MM.1S (cell line): ENCODE data around the gene DGKG.
A peak's percentile ranks its signal among the peaks of the same experiment; 100 is the strongest.

Experiments
- DNase-seq: peaks from one replicate; pipeline ENCODE4 v3.0.0-alpha.2; 2015
- H2AFZ ChIP-seq: fragments of 300-600 bp; sonication (generic); 2 replicates; pipeline ENCODE4 v1.6.0; 2016; ENCODE audit warnings: antibody characterized with exemption, low read length
- H3F3A ChIP-seq: fragments of 300-600 bp; sonication (generic); 2 replicates; pipeline ENCODE4 v1.6.1; 2016; ENCODE audit warnings: mild to moderate bottlenecking, antibody characterized with exemption, low read length, moderate library complexity, mixed read lengths; ENCODE audit not compliant: insufficient read depth
- H3K27ac ChIP-seq: fragments of 300-600 bp; sonication (generic); 2 replicates; pipeline ENCODE4 v1.5.1; 2016; ENCODE audit warnings: mild to moderate bottlenecking, low read length
- H3K27me3 ChIP-seq: fragments of 300-600 bp; sonication (generic); replicated peaks from 2 replicates; pipeline ENCODE4 v1.6.0; 2016; ENCODE audit warnings: low read length; ENCODE audit not compliant: insufficient read depth
- H3K36me3 ChIP-seq: fragments of 300-600 bp; sonication (generic); replicated peaks from 2 replicates; pipeline ENCODE4 v1.6.1; 2016; ENCODE audit warnings: mild to moderate bottlenecking, low read length, mixed read lengths; ENCODE audit not compliant: insufficient read depth
- H3K4me1 ChIP-seq: fragments of 300-600 bp; sonication (generic); 2 replicates; pipeline ENCODE4 v1.6.1; 2016; ENCODE audit warnings: low read length, mixed read lengths
- H3K4me2 ChIP-seq: fragments of 300-600 bp; sonication (generic); 2 replicates; pipeline ENCODE4 v1.6.0; 2016; ENCODE audit warnings: low read depth, low read length
- H3K4me3 ChIP-seq: fragments of 300-600 bp; sonication (generic); 2 replicates; pipeline ENCODE4 v1.5.1; 2016; ENCODE audit warnings: low read length, mixed read lengths
- H3K79me2 ChIP-seq: fragments of 300-600 bp; sonication (generic); 2 replicates; pipeline ENCODE4 v1.6.1; 2016; ENCODE audit warnings: mixed run types, low read length, mixed read lengths
- H3K9ac ChIP-seq: fragments of 300-600 bp; sonication (generic); 2 replicates; pipeline ENCODE4 v1.6.1; 2016; ENCODE audit warnings: low read length, mixed read lengths
- H3K9me2 ChIP-seq: fragments of 300-600 bp; sonication (generic); replicated peaks from 2 replicates; pipeline ENCODE4 v1.6.1; 2016; ENCODE audit warnings: mild to moderate bottlenecking, low read length, mixed read lengths; ENCODE audit not compliant: insufficient read depth
- H3K9me3 ChIP-seq: fragments of 300-600 bp; sonication (generic); replicated peaks from 2 replicates; pipeline ENCODE4 v1.6.1; 2016; ENCODE audit warnings: mild to moderate bottlenecking, low read length, mixed read lengths; ENCODE audit not compliant: insufficient read depth
- H4K20me1 ChIP-seq: fragments of 300-600 bp; sonication (generic); 2 replicates; pipeline ENCODE4 v1.6.1; 2016; ENCODE audit warnings: mild to moderate bottlenecking, low read length, moderate library complexity, mixed read lengths; ENCODE audit not compliant: insufficient read depth
- CTCF ChIP-seq: fragments of 300-600 bp; sonication (generic); IDR thresholded peaks from 2 replicates; pipeline ENCODE4 v1.5.1; 2016; ENCODE audit warnings: antibody characterized with exemption, low read length, mixed read lengths
- EZH2 ChIP-seq: fragments of 300-600 bp; sonication (generic); optimal IDR thresholded peaks from 2 replicates; pipeline ENCODE3; 2017; ENCODE audit warnings: low read depth, mild to moderate bottlenecking, antibody characterized with exemption, low read length, mixed read lengths
- EZH2phosphoT487 ChIP-seq: fragments of 300-600 bp; sonication (generic); IDR thresholded peaks from 2 replicates; pipeline ENCODE4 v1.6.1; 2018; ENCODE audit warnings: antibody characterized with exemption, low read length

DGKG gene

GRCh38 chr3:186219211-186219638 lies 142.8 kb downstream of the DGKG start:
- H3K4me1 ChIP-seq = peaks cover 9% of the 10 kb centered on the region; the same call in 1 of the 2 replicates
- no peak overlapping the region for H2AFZ ChIP-seq
- H3K4me2 ChIP-seq = no peak overlapping the region
- no peak overlapping the region for H3K27ac ChIP-seq
- no peaks in the 10 kb centered on the region for H3K27me3 ChIP-seq
- no peaks in the 10 kb centered on the region; the same call in 1 of the 2 replicates for H4K20me1 ChIP-seq
- no peak overlapping the region for H3K4me3 ChIP-seq
- TF ChIP-seq EZH2phosphoT487 = no peak
- no peak for TF ChIP-seq CTCF
- TF ChIP-seq EZH2 = no peak
- no peaks in the 10 kb centered on the region for H3K9me3 ChIP-seq
- no peak overlapping the region for H3K9ac ChIP-seq
- no peak for DNase-seq
- H3K9me2 ChIP-seq = no peaks in the 10 kb centered on the region
- no peaks in the 10 kb centered on the region for H3F3A ChIP-seq
- no peaks in the 10 kb centered on the region for H3K36me3 ChIP-seq
- H3K79me2 ChIP-seq = 0 out of 2 replicates have a peak, but pooled peaks cover 6% of the 10 kb centered on the region

- Histone ChIP-seq H3F3A (no peaks in the 10 kb centered on the region), H3K36me3 (no peaks in the 10 kb centered on the region), H3K27me3 (no peaks in the 10 kb centered on the region), H4K20me1 (no peaks in the 10 kb centered on the region), H3K4me3 (no peak overlapping the region), H3K4me2 (no peak overlapping the region), H3K4me1 (peaks cover 17% of the 10 kb centered on the region; the same call in 1 of the 2 replicates), H3K9me2 (no peaks in the 10 kb centered on the region), H3K79me2 (no peaks in the 10 kb centered on the region), H3K27ac (no peak overlapping the region), H2AFZ (no peak overlapping the region), H3K9me3 (no peaks in the 10 kb centered on the region), H3K9ac (no peak overlapping the region)
- TF ChIP-seq CTCF (no peak), EZH2phosphoT487 (no peak), EZH2 (no peak)
- no peak for DNase-seq
Measured at GRCh38 chr3:186218421-186218820, 143.6 kb downstream of the DGKG start.

- Histone ChIP-seq H3K4me3 (no peak overlapping the region), H3K9me2 (no peaks in the 10 kb centered on the region), H3K27ac (no peak overlapping the region), H2AFZ (no peak overlapping the region), H3F3A (no peaks in the 10 kb centered on the region), H3K79me2 (no peaks in the 10 kb centered on the region), H3K4me2 (peak overlapping the region; percentile 1; the same call in 1 of the 2 replicates), H3K36me3 (no peaks in the 10 kb centered on the region), H4K20me1 (no peaks in the 10 kb centered on the region), H3K9ac (no peak overlapping the region), H3K27me3 (no peaks in the 10 kb centered on the region), H3K4me1 (peaks cover 17% of the 10 kb centered on the region; the same call in 1 of the 2 replicates), H3K9me3 (no peaks in the 10 kb centered on the region)
- DNase-seq = peak; percentile 68
- TF ChIP-seq EZH2phosphoT487 (no peak), EZH2 (no peak), CTCF (no peak)
Measured at GRCh38 chr3:186217820-186218164, 144.2 kb downstream of the DGKG start.
